ENCODE measurements around the gene TNFRSF19. TPM values are rescaled to one million over a fixed set of nuclear protein-coding genes. Genes with fewer than 3 reads are reported as not detected.

The TNFRSF19 gene
- total RNA-seq, 3 donors from 2014 or later (not counting 1 experiment from before 2014, with no cell fraction given) = 0.07 to 0.60 (median 0.36) TPM

GRCh38 chr13:23670793-23671192, 100.6 kb downstream of the TNFRSF19 start:
- ATAC-seq (no peak), DNase-seq (no peak)
- H3K4me1 ChIP-seq (ENCODE audit: control insufficient read depth, insufficient read depth, low read length) = no peaks in the 10 kb centered on the region
- TF ChIP-seq CTCF (IDR thresholded peaks at IDR 0.05) = no peak
- 92% methylated on average over 3 of the region's 7 CpGs for WGBS (ENCODE audit: insufficient coverage)
- no peaks in the 10 kb centered on the region for H3K9me3 ChIP-seq (ENCODE audit: control insufficient read depth, insufficient read depth, low read length)
- no peak overlapping the region for H3K4me3 ChIP-seq (ENCODE audit: low read length)
- H3K4me1 Mint-ChIP-seq = no peaks in the 10 kb centered on the region
- no peak overlapping the region for H3K27ac ChIP-seq (ENCODE audit: low read length)
- no peak overlapping the region for H3K27ac Mint-ChIP-seq
- no peaks in the 10 kb centered on the region for H3K36me3 Mint-ChIP-seq
- H3K4me3 Mint-ChIP-seq = no peak overlapping the region
- peaks cover 22 to 49% of the 10 kb centered on the region in 2 donors for H3K27me3 Mint-ChIP-seq (ENCODE audit: low read depth in 2 of 2)
- no peaks in the 10 kb centered on the region for H3K9me3 Mint-ChIP-seq
- peaks cover 8% of the 10 kb centered on the region for H3K27me3 ChIP-seq (ENCODE audit: control insufficient read depth, insufficient read depth, low read length)
- intact Hi-C loops (cut with micrococcal nuclease) = no loop called here
- no peaks in the 10 kb centered on the region for H3K36me3 ChIP-seq (ENCODE audit: control insufficient read depth, insufficient read depth, low read length)

- H3K4me1 Mint-ChIP-seq = no peaks in the 10 kb centered on the region
- no peaks in the 10 kb centered on the region for H3K9me3 ChIP-seq (ENCODE audit: control insufficient read depth, insufficient read depth, low read length)
- ATAC-seq (no peak), DNase-seq (no peak)
- H3K9me3 Mint-ChIP-seq = no peaks in the 10 kb centered on the region
- peaks cover 8% of the 10 kb centered on the region for H3K27me3 ChIP-seq (ENCODE audit: control insufficient read depth, insufficient read depth, low read length)
- H3K4me3 ChIP-seq (ENCODE audit: low read length) = no peak overlapping the region
- H3K27ac Mint-ChIP-seq = no peak overlapping the region
- no peaks in the 10 kb centered on the region for H3K36me3 ChIP-seq (ENCODE audit: control insufficient read depth, insufficient read depth, low read length)
- TF ChIP-seq CTCF (IDR thresholded peaks at IDR 0.05) = no peak
- WGBS (ENCODE audit: insufficient coverage) = 80% methylated on average over 1 of the region's 2 CpGs
- H3K27ac ChIP-seq (ENCODE audit: low read length) = no peak overlapping the region
- H3K4me3 Mint-ChIP-seq = no peak overlapping the region
- intact Hi-C loops (cut with micrococcal nuclease) = no loop called here
- H3K27me3 Mint-ChIP-seq (ENCODE audit: low read depth in 2 of 2) = peaks cover 22 to 49% of the 10 kb centered on the region in 2 donors
- H3K36me3 Mint-ChIP-seq = no peaks in the 10 kb centered on the region
- H3K4me1 ChIP-seq (ENCODE audit: control insufficient read depth, insufficient read depth, low read length) = no peaks in the 10 kb centered on the region
Observed at GRCh38 chr13:23671377-23671776, 101.2 kb downstream of the TNFRSF19 start.

GRCh38 chr13:23671897-23672296, 101.7 kb downstream of the TNFRSF19 start:
- H3K9me3 Mint-ChIP-seq = no peaks in the 10 kb centered on the region
- Histone ChIP-seq H3K27ac (ENCODE audit: low read length) (no peak overlapping the region), H3K4me3 (ENCODE audit: low read length) (no peak overlapping the region), H3K9me3 (ENCODE audit: control insufficient read depth, insufficient read depth, low read length) (no peaks in the 10 kb centered on the region), H3K27me3 (ENCODE audit: control insufficient read depth, insufficient read depth, low read length) (peaks cover 8% of the 10 kb centered on the region), H3K36me3 (ENCODE audit: control insufficient read depth, insufficient read depth, low read length) (no peaks in the 10 kb centered on the region), H3K4me1 (ENCODE audit: control insufficient read depth, insufficient read depth, low read length) (no peaks in the 10 kb centered on the region)
- intact Hi-C loops (cut with micrococcal nuclease) = no loop called here
- no peak overlapping the region for H3K27ac Mint-ChIP-seq
- TF ChIP-seq CTCF (IDR thresholded peaks at IDR 0.05) = no peak
- DNase-seq = no peak
- H3K36me3 Mint-ChIP-seq = no peaks in the 10 kb centered on the region
- H3K4me1 Mint-ChIP-seq = no peaks in the 10 kb centered on the region
- peaks cover 22 to 49% of the 10 kb centered on the region in 2 donors for H3K27me3 Mint-ChIP-seq (ENCODE audit: low read depth in 2 of 2)
- no peak overlapping the region for H3K4me3 Mint-ChIP-seq
- ATAC-seq = no peak
- 90% methylated on average over 3 of the region's 3 CpGs for WGBS (ENCODE audit: insufficient coverage)

GRCh38 chr13:23672616-23673015, 102.4 kb downstream of the TNFRSF19 start:
- intact Hi-C loops (cut with micrococcal nuclease) = no loop called here
- Histone ChIP-seq H3K27ac (ENCODE audit: low read length) (no peak overlapping the region), H3K4me3 (ENCODE audit: low read length) (no peak overlapping the region), H3K4me1 (ENCODE audit: control insufficient read depth, insufficient read depth, low read length) (no peaks in the 10 kb centered on the region), H3K27me3 (ENCODE audit: control insufficient read depth, insufficient read depth, low read length) (peaks cover 8% of the 10 kb centered on the region), H3K9me3 (ENCODE audit: control insufficient read depth, insufficient read depth, low read length) (no peaks in the 10 kb centered on the region), H3K36me3 (ENCODE audit: control insufficient read depth, insufficient read depth, low read length) (no peaks in the 10 kb centered on the region)
- 86% methylated on average over 2 of the region's 4 CpGs for WGBS (ENCODE audit: insufficient coverage)
- TF ChIP-seq CTCF (IDR thresholded peaks at IDR 0.05) = no peak
- H3K27ac Mint-ChIP-seq = no peak overlapping the region
- no peaks in the 10 kb centered on the region for H3K36me3 Mint-ChIP-seq
- ATAC-seq (no peak), DNase-seq (no peak)
- no peak overlapping the region for H3K4me3 Mint-ChIP-seq
- H3K4me1 Mint-ChIP-seq = no peaks in the 10 kb centered on the region
- peaks cover 22 to 49% of the 10 kb centered on the region in 2 donors for H3K27me3 Mint-ChIP-seq (ENCODE audit: low read depth in 2 of 2)
- H3K9me3 Mint-ChIP-seq = no peaks in the 10 kb centered on the region
